Endothelial cell of umbilical vein (primary cell): ENCODE results near the gene B3GALT6.

ENCODE experiments used
- CTCF ChIP-seq, 2 donors: IDR thresholded peaks; 1 replicate in 1 of 2; 2 replicates in 1 of 2; pipeline ENCODE4 v1.5.1; 2011; ENCODE audit warnings: low read length in 2 of 2, mild to moderate bottlenecking in 2 of 2, moderate library complexity in 2 of 2, control low read depth in 1 of 2, inconsistent platforms in 1 of 2, low read depth in 1 of 2; ENCODE audit not compliant: insufficient read depth in 1 of 2; ENCODE audit errors: extremely low read depth in 1 of 2
- EZH2 ChIP-seq: IDR thresholded peaks from 2 replicates; pipeline ENCODE4 v1.6.1; 2012; ENCODE audit warnings: borderline replicate concordance, low read depth, mild to moderate bottlenecking, moderate library complexity, low read length, inconsistent platforms; ENCODE audit not compliant: severe bottlenecking
- GATA2 ChIP-seq: IDR thresholded peaks from 2 replicates; pipeline ENCODE4 v1.7.0; 2011; ENCODE audit warnings: low read depth, mild to moderate bottlenecking, moderate library complexity, mixed read lengths, low read length; ENCODE audit not compliant: insufficient read length, insufficient read depth
- MAX ChIP-seq: IDR thresholded peaks from 2 replicates; pipeline ENCODE4 v1.6.1; 2011; ENCODE audit not compliant: insufficient read depth, insufficient read length
- MYC ChIP-seq: IDR thresholded peaks from one replicate; pipeline ENCODE4 v1.6.1; 2011; ENCODE audit warnings: mild to moderate bottlenecking, low read depth, low read length
- POLR2A ChIP-seq: IDR thresholded peaks from 2 replicates; pipeline ENCODE4 v1.6.1; 2012; ENCODE audit warnings: low read depth, mild to moderate bottlenecking, control low read depth, low read length
- POLR2AphosphoS5 ChIP-seq: IDR thresholded peaks from 2 replicates; pipeline ENCODE4 v1.6.1; 2012; ENCODE audit warnings: low read depth, mild to moderate bottlenecking, control low read depth, low read length, moderate library complexity; ENCODE audit not compliant: insufficient read depth

GRCh38 chr1:1185101-1185765 is 46.8 kb upstream of the B3GALT6 start:
- TF ChIP-seq CTCF (IDR thresholded peaks at IDR 0.05; ENCODE audit: extremely low read depth in 1 of 2, insufficient read depth in 1 of 2, low read depth in 1 of 2, low read length in 2 of 2): no peak
- no peak for TF ChIP-seq POLR2A
- TF ChIP-seq MAX: no peak
- no peak for TF ChIP-seq GATA2
- no peak for TF ChIP-seq MYC
- no peak for TF ChIP-seq POLR2AphosphoS5
- TF ChIP-seq EZH2: no peak
